Measurements from ENCODE around the gene ABCB9. TPM values are rescaled to one million over a fixed set of nuclear protein-coding genes. Genes with fewer than 3 reads are reported as not detected.

The ABCB9 gene
- total RNA-seq, 2 donors from 2014 or later = 8.2 to 50.0 TPM

- 89% methylated on average over 19 of the region's 21 CpGs for WGBS
- no peaks in the 10 kb centered on the region for H3K9me3 ChIP-seq
- H3K36me3 ChIP-seq = no peaks in the 10 kb centered on the region
- no peak for TF ChIP-seq POLR2A (IDR thresholded peaks at IDR 0.05)
- TF ChIP-seq, protein P1, sequence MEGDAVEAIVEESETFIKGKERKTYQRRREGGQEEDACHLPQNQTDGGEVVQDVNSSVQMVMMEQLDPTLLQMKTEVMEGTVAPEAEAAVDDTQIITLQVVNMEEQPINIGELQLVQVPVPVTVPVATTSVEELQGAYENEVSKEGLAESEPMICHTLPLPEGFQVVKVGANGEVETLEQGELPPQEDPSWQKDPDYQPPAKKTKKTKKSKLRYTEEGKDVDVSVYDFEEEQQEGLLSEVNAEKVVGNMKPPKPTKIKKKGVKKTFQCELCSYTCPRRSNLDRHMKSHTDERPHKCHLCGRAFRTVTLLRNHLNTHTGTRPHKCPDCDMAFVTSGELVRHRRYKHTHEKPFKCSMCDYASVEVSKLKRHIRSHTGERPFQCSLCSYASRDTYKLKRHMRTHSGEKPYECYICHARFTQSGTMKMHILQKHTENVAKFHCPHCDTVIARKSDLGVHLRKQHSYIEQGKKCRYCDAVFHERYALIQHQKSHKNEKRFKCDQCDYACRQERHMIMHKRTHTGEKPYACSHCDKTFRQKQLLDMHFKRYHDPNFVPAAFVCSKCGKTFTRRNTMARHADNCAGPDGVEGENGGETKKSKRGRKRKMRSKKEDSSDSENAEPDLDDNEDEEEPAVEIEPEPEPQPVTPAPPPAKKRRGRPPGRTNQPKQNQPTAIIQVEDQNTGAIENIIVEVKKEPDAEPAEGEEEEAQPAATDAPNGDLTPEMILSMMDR (IDR thresholded peaks at IDR 0.05) = no peak
- TF ChIP-seq POLR2AphosphoS5 (IDR thresholded peaks at IDR 0.05) = no peak
- H3K27me3 ChIP-seq (replicated peaks; ENCODE audit: insufficient read depth) = no peaks in the 10 kb centered on the region
- no peak overlapping the region for H3K27ac ChIP-seq
- intact Hi-C loops (cut with DNase I) = no loop called here
- H3K4me1 ChIP-seq (replicated peaks) = peaks cover 9% of the 10 kb centered on the region
- no peak overlapping the region for H3K4me3 ChIP-seq
- DNase-seq (ENCODE audit: low spot score) = no peak
Measured at GRCh38 chr12:122988612-122989212, 22.4 kb upstream of the ABCB9 start.

GRCh38 chr12:122988036-122988435 lies 21.8 kb upstream of the ABCB9 start:
- H3K9me3 ChIP-seq = no peaks in the 10 kb centered on the region
- intact Hi-C loops (cut with DNase I) = no loop called here
- no peak overlapping the region for H3K4me3 ChIP-seq
- TF ChIP-seq, protein P1 (IDR thresholded peaks at IDR 0.05) = no peak
- TF ChIP-seq POLR2AphosphoS5 (IDR thresholded peaks at IDR 0.05) (no peak), POLR2A (IDR thresholded peaks at IDR 0.05) (no peak)
- no peaks in the 10 kb centered on the region for H3K36me3 ChIP-seq
- H3K27me3 ChIP-seq (replicated peaks; ENCODE audit: insufficient read depth) = no peaks in the 10 kb centered on the region
- no peak overlapping the region for H3K27ac ChIP-seq
- 89% methylated on average over 10 of the region's 13 CpGs for WGBS
- no peak for DNase-seq (ENCODE audit: low spot score)
- peaks cover 9% of the 10 kb centered on the region for H3K4me1 ChIP-seq (replicated peaks)

GRCh38 chr12:122987086-122987951 lies 21.1 kb upstream of the ABCB9 start:
- H3K4me3 ChIP-seq = no peak overlapping the region
- WGBS = 94% methylated on average over 33 of the region's 39 CpGs
- no peak for DNase-seq (ENCODE audit: low spot score)
- H3K27me3 ChIP-seq (replicated peaks; ENCODE audit: insufficient read depth) = no peaks in the 10 kb centered on the region
- H3K4me1 ChIP-seq (replicated peaks) = peaks cover 12% of the 10 kb centered on the region
- H3K27ac ChIP-seq = no peak overlapping the region
- TF ChIP-seq POLR2AphosphoS5 (IDR thresholded peaks at IDR 0.05) (no peak), POLR2A (IDR thresholded peaks at IDR 0.05) (no peak)
- TF ChIP-seq, protein P1 (IDR thresholded peaks at IDR 0.05) = no peak
- intact Hi-C loops (cut with DNase I) = no loop called here
- H3K36me3 ChIP-seq = no peaks in the 10 kb centered on the region
- no peaks in the 10 kb centered on the region for H3K9me3 ChIP-seq

GRCh38 chr12:122986258-122986871 lies 20.1 kb upstream of the ABCB9 start:
- Histone ChIP-seq H3K27me3 (replicated peaks; ENCODE audit: insufficient read depth) (no peaks in the 10 kb centered on the region), H3K4me3 (no peak overlapping the region), H3K36me3 (no peaks in the 10 kb centered on the region), H3K27ac (no peak overlapping the region), H3K4me1 (replicated peaks) (peaks cover 21% of the 10 kb centered on the region), H3K9me3 (no peaks in the 10 kb centered on the region)
- intact Hi-C loops (cut with DNase I) = no loop called here
- 93% methylated on average over 32 of the region's 40 CpGs for WGBS
- TF ChIP-seq POLR2A (IDR thresholded peaks at IDR 0.05) = no peak
- TF ChIP-seq, protein P1 (IDR thresholded peaks at IDR 0.05) = no peak
- TF ChIP-seq POLR2AphosphoS5 (IDR thresholded peaks at IDR 0.05) = no peak
- no peak for DNase-seq (ENCODE audit: low spot score)

All from prostate gland (tissue), 2 donors.